ENCODE results near the gene CARF.
"Not testable (repeated sequence)": the region's sequence is repeated elsewhere in the genome, so short reads cannot be mapped to it uniquely, and the experiment has no call there.

The CARF gene

GRCh38 chr2:202911512-202912341 is at the start of gene CARF, which contains the start of gene WDR12:
TSS of gene CARF (plus strand) at chr2:202912275. CDS start at chr2:202941903, 29,628 bp downstream.
TSS of gene WDR12 (minus strand) at chr2:202911673. CDS start at chr2:202911476, 197 bp downstream.
- DNase-seq (ENCODE audit: low read depth), result peak; percentile 84

GRCh38 chr2:202870431-202871299 is 41.4 kb upstream of the CARF start:
- peak; percentile 52 for DNase-seq (ENCODE audit: low read depth)

GRCh38 chr2:202871300-202872141 is 40.6 kb upstream of the CARF start, which contains the start of gene ICA1L:
TSS of gene ICA1L (minus strand) at chr2:202871766. CDS start at chr2:202829009, 42,757 bp downstream.
- DNase-seq (ENCODE audit: low read depth), result peak; percentile 19

- no peak for DNase-seq (ENCODE audit: low read depth)
Measured at GRCh38 chr2:202877699-202878098, 34.4 kb upstream of the CARF start.

DNA sequence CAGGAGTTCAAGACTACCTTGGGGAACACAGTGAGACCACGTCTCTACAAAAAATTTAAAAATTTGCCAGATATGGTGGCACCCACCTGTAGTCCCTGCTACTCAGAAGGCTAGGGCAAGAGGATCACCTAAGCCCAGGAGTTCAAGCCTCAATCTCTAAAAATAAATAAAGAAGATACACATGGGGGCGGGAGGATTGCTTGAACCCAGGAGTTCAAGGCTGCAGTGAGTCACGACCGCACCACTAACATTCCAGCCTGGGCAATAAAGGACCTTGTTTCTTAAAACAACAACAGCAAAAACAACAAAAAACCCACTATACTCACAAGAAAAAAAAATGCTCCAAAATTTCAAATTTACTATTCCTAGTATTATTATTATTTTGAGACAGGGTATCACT is 30.5 kb upstream of the CARF start:
- no peak for DNase-seq (ENCODE audit: low read depth)

DNA sequence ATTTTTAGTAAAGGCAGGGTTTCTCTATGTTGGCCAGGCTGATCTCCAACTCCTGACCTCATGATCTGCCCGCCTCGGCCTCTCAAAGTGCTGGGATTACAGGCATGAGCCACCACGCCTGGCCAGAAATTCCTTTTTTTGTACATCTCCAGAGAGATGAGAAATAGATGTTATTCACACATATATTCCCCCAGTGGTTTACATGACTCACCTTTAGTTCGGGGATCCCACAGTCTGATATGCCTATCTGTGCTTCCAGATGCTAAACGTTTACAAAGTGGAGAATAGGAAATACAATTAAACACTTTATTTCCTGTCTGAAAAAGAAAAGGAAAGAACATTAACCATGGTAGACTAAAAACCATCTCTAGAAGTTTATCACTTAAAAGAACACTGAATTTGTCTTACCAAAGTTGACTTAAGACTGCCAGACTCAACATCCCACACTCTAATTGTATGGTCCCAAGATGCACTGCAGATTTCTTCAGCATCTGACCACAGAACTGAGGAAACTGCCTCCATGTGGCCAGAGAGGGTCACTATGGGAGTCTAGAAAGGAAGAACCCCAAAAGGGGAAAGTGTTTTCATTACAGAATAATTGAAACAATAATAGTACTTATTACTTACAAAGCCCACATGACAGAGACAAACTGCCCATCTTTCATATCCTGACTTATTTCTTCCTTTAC is 27.9 kb upstream of the CARF start:
- DNase-seq (ENCODE audit: low read depth), result no peak

DNA sequence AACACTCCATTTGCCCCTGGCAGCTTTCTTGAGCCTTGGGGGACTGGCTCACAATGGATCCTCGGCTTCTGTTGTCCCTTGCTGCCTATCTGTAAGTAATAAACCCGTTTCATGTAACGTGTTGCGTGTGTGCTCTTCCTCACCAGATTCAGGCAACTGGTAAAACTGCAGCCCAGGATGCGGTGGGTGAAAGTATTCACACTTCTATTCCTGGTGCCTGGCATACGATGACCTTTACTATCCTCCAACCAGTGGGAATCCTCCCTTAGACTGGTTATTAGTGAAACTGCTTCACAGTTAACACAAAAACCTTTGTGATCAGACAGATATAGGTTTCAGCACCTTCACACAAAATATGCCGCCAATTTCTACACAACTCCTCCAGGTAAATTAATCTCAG is 26.9 kb upstream of the CARF start:
- DNase-seq (ENCODE audit: low read depth), result no peak

DNA sequence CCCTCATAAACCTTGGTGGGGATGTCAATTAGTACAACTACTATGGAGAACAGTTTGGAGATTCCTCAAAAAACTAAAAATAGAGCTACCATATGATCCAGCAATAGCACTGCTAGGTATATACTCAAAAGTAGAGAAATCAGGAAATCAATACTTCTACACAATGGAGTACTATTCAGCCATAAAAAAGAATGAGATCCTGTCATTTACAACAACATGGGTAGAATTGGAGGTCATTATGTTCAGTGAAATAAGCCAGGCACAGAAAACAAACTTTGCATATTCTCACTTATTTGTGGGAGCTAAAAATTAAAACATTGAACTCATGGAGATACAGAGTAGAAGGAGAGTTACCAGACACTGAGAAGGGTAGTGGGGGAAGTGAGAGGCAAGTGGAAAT is 6.6 kb upstream of the CARF start:
- DNase-seq (ENCODE audit: low read depth), result not testable (repeated sequence)

DNA sequence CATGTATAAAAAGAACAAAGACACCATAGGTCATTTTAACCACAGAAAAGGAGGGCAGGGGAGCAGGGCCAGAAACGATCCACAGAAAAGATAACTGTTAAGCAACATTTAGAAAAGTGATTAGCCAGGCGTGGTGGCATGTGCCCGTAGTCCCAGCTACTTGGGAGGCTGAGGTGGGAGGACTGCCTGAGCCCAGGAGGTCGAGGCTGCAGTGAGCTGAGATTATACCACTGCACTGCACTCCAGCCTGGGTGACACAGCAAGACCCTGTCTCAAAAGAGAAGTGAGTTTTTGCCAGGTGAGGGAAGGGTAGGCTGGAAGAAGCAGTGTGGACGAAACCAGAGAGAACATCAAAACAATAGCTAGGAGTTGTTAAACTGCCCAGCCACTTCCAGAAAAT is 3.9 kb upstream of the CARF start:
- DNase-seq (ENCODE audit: low read depth), result no peak

- DNase-seq (ENCODE audit: low read depth), result no peak
Measured at GRCh38 chr2:202909394-202910192, 2.5 kb upstream of the CARF start.

- not testable (repeated sequence) for DNase-seq (ENCODE audit: low read depth)
Measured at GRCh38 chr2:202910250-202910649, 1.8 kb upstream of the CARF start.

- DNase-seq (ENCODE audit: low read depth), result no peak
Measured at GRCh38 chr2:202910698-202911097, 1.4 kb upstream of the CARF start.

GRCh38 chr2:202911203-202911511 is 918 bp upstream of the CARF start:
- DNase-seq (ENCODE audit: low read depth), result no peak

GRCh38 chr2:202912342-202913201 is 497 bp downstream of the CARF start:
- not testable (repeated sequence) for DNase-seq (ENCODE audit: low read depth)

DNA sequence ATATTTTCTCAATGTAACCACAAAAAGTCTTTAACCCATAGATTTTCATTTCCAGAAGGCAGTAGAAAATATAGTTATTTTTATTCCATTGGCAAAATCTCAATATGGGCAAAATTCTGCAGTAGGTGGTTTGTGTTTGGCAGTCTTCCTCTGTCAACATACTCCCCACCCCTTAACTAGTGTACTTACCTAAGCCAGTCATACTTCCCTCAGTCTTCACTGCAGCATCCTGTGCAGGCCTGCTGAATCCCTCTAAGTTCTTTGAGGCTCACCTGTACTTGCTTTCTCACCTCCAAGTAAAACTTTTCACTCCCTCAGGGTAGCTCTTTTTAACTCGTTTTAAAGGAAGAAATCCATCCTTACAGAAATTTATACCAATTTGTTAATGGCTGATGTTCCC is 6.8 kb downstream of the CARF start:
- no peak for DNase-seq (ENCODE audit: low read depth)

DNA sequence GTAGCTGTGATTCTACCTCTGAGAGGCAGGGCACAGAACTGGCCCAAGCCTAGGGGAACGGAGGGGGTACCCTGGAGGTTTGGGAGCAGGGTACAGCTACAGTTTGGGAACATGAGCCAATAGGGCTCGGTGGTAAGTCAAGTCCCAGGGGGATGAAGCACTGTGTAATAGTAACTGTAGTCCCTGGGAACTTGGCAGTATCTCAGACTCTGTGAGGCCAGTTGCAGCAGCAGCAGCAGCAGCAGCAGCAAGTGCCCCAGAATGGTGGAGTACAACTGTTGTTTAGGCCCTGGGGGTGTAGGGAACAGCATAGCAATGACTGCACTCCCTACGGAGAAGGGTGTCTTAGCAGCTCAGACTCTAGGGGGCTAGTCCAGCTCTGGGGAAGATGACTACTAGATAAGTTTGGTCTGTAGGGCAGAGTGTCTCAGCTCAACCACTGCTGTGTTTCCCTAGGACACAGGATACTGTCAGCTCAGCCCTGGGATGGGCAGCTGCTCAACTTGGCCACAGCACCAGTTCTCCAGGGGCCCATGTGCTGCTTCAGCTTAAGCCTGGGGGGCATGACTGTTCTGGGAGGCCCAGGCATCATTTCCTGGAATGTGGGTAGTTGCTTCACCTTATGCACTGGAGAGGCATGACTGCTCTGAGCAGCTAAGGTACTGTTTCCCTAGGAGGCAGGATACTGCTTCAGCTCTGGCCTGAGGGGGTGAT is 20.5 kb downstream of the CARF start:
- DNase-seq (ENCODE audit: low read depth), result no peak

DNA sequence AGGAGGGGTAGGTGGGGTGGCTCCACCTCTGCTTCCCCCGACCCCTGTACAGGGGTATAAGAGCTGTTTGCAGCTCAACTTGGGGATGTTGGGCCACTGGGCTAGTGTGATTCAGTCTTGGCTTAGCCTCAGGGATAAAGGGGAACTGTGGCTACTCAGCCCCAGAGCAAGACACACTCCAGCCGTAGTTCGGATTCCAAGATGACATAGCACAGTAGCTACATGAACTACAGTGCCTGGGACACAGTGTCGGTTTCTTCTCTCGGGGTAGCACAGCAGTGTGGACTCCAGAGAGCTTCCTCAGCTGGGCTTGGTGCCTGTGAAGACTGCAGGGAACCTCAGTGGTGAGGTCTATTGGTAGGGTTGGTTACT is 21.1 kb downstream of the CARF start:
- DNase-seq (ENCODE audit: low read depth), result no peak

GRCh38 chr2:202933958-202934357 is 21.9 kb downstream of the CARF start:
- no peak for DNase-seq (ENCODE audit: low read depth)

- no peak for DNase-seq (ENCODE audit: low read depth)
Measured at GRCh38 chr2:202934456-202934855, 22.4 kb downstream of the CARF start.

All from stimulated activated CD8-positive, alpha-beta memory T cell treated with anti-CD3 and anti-CD28 coated beads, Interleukin-4, amount 100 ng/mL, for 24 hours (primary cell).